HCT116 (cell line): Measurements from ENCODE around the gene HLA-DOA. TPM values are rescaled to one million over a fixed set of nuclear protein-coding genes. Genes with fewer than 3 reads are reported as not detected.

ENCODE experiments used
- ATAC-seq: fragments of 200-7000 bp; cut with Tn5 transposase; 2 replicates; pipeline ENCODE4 v1.9.1; 2020; ENCODE audit warnings: mild to moderate bottlenecking, moderate library complexity
- BruUV-seq: library from RNA; stranded (reverse); fragments of 400-500 nt; replicated peaks from 2 replicates; lab custom pipeline; 2021; lab: Mats Ljungman, UMichigan
- CTCF ChIA-PET: fragments of 300-600 bp; sonication (Branson Sonifier 250); formaldehyde crosslinking; loops from one replicate; lab custom pipeline; 2021; ENCODE audit warnings: antibody characterized with exemption; lab: Charles Lee
- POLR2A ChIA-PET: fragments of 300-600, 350-600 bp; sonication (Branson Sonifier 250); formaldehyde crosslinking; loops from one replicate; lab custom pipeline; 2021; ENCODE audit warnings: antibody characterized with exemption; lab: Charles Lee
- RAD21 ChIA-PET, 2 experiments: fragments of 300-600 bp; sonication (Branson Sonifier 250); formaldehyde crosslinking; loops; one replicate each; lab custom pipeline; 2023; ENCODE audit warnings: low total read pairs in 2 of 2; ENCODE audit not compliant: uncharacterized antibody in 2 of 2, unreplicated experiment in 2 of 2, low non-redundant PET in 1 of 2; lab: Charles Lee
- DNase-seq: peaks from one replicate; pipeline ENCODE4 v3.0.0-alpha.2; 2010; ENCODE audit warnings: low read depth, low spot score
- H2AFZ ChIP-seq: fragments of 200-600 bp; shearing (Covaris generic), sonication (generic); 2 replicates; pipeline ENCODE4 v1.6.1; 2017; ENCODE audit warnings: low read depth, mixed run types, mixed read lengths, antibody characterized with exemption, low read length; ENCODE audit not compliant: poor library complexity, severe bottlenecking
- H3K27ac ChIP-seq: 2 replicates; pipeline ENCODE4 v1.5.1; 2012; ENCODE audit warnings: low read depth, low read length
- H3K27me3 ChIP-seq: fragments of 200-600 bp; sonication (generic); 2 replicates; pipeline ENCODE4 v1.6.1; 2016; ENCODE audit warnings: mixed run types, low read length, mixed read lengths; ENCODE audit not compliant: insufficient read depth
- H3K36me3 ChIP-seq, 2 experiments: fragments of 200-500 bp in 1 of 2; fragments of 200-600 bp in 1 of 2; sonication (Bioruptor generic) in 1 of 2; sonication (generic) in 1 of 2; 2 replicates each; pipeline versions ENCODE4 v1.5.1 to v1.6.1; 2014 to 2016; ENCODE audit warnings: low read length in 2 of 2, inconsistent platforms in 1 of 2, mixed read lengths in 1 of 2, mixed run types in 1 of 2; ENCODE audit not compliant: insufficient read depth in 2 of 2, control insufficient read depth in 1 of 2
- H3K4me1 ChIP-seq, 2 experiments: fragments of 200-600 bp in 1 of 2; sonication (generic) in 1 of 2; 2 replicates each; pipeline versions ENCODE4 v1.5.1 to v1.6.1; 2012 to 2017; ENCODE audit warnings: low read length in 2 of 2, inconsistent platforms in 1 of 2, mild to moderate bottlenecking in 1 of 2, mixed read lengths in 1 of 2, mixed run types in 1 of 2, moderate library complexity in 1 of 2; ENCODE audit not compliant: insufficient read depth in 2 of 2, control insufficient read depth in 1 of 2
- H3K4me2 ChIP-seq: fragments of 200-600 bp; sonication (generic); 2 replicates; pipeline ENCODE4 v1.6.1; 2017; ENCODE audit warnings: mixed run types, low read length, mixed read lengths
- H3K4me3 ChIP-seq, 2 experiments: fragments of 200-600 bp in 1 of 2; sonication (generic) in 1 of 2; replicated peaks in 1 of 2; 2 replicates each; pipeline ENCODE4 v1.5.1; 2011 to 2016; ENCODE audit warnings: low read length in 2 of 2, control low read depth in 1 of 2, low read depth in 1 of 2, mild to moderate bottlenecking in 1 of 2, mixed read lengths in 1 of 2, mixed run types in 1 of 2
- H3K79me2 ChIP-seq: fragments of 200-600 bp; sonication (generic); 2 replicates; pipeline ENCODE4 v1.6.1; 2017; ENCODE audit warnings: mild to moderate bottlenecking, mixed run types, low read length, moderate library complexity, mixed read lengths; ENCODE audit not compliant: insufficient read depth
- H3K9ac ChIP-seq: fragments of 200-600 bp; sonication (generic); 2 replicates; pipeline ENCODE4 v1.6.1; 2016; ENCODE audit warnings: low read length, mixed read lengths
- H3K9me2 ChIP-seq: fragments of 200-600 bp; sonication (generic), shearing (Covaris generic); 2 replicates; pipeline ENCODE4 v1.6.1; 2017; ENCODE audit warnings: mixed run types, mild to moderate bottlenecking, moderate library complexity; ENCODE audit not compliant: insufficient read depth
- H3K9me3 ChIP-seq, 2 experiments: fragments of 200-500 bp in 1 of 2; fragments of 200-600 bp in 1 of 2; sonication (Bioruptor generic) in 1 of 2; sonication (generic) in 1 of 2; 2 replicates each; pipeline ENCODE4 v1.6.1; 2014 to 2017; ENCODE audit warnings: low read length in 2 of 2, mixed read lengths in 2 of 2, inconsistent platforms in 1 of 2, low read depth in 1 of 2, mild to moderate bottlenecking in 1 of 2, mixed run types in 1 of 2, moderate library complexity in 1 of 2; ENCODE audit not compliant: control insufficient read depth in 1 of 2, insufficient read depth in 1 of 2
- H4K20me1 ChIP-seq: fragments of 200-600 bp; sonication (generic), shearing (Covaris generic); 2 replicates; pipeline ENCODE4 v1.6.1; 2017; ENCODE audit warnings: mixed run types, mild to moderate bottlenecking, moderate library complexity; ENCODE audit not compliant: insufficient read depth
- CBX3 ChIP-seq: IDR thresholded peaks from 2 replicates; pipeline ENCODE4 v1.6.1; 2012; ENCODE audit warnings: low read depth
- EGR1 ChIP-seq: IDR thresholded peaks from 2 replicates; pipeline ENCODE4 v1.6.1; 2012; ENCODE audit warnings: low read depth
- EZH2phosphoT487 ChIP-seq: fragments of 200-600 bp; IDR thresholded peaks from 2 replicates; pipeline ENCODE4 v1.6.1; 2018; ENCODE audit warnings: antibody characterized with exemption, borderline replicate concordance
- FOSL1 ChIP-seq: IDR thresholded peaks from 2 replicates; pipeline ENCODE4 v1.6.1; 2012; ENCODE audit warnings: low read depth
- RAD21 ChIP-seq: IDR thresholded peaks from 2 replicates; pipeline ENCODE4 v1.6.1; 2012; ENCODE audit warnings: low read depth, mild to moderate bottlenecking
- SP1 ChIP-seq: IDR thresholded peaks from 2 replicates; pipeline ENCODE4 v1.6.1; 2012; ENCODE audit warnings: low read depth
- TCF7L2 ChIP-seq: IDR thresholded peaks from 2 replicates; pipeline ENCODE4 v1.7.0; 2011; ENCODE audit warnings: borderline replicate concordance, inconsistent platforms; ENCODE audit not compliant: insufficient read depth, insufficient read length; ENCODE audit errors: extremely low read depth
- YY1 ChIP-seq: IDR thresholded peaks from 2 replicates; pipeline ENCODE4 v1.6.1; 2011; ENCODE audit warnings: low read length, low read depth, moderate library complexity, mild to moderate bottlenecking; ENCODE audit not compliant: insufficient replicate concordance; ENCODE audit errors: extremely low read depth
- ZNF274 ChIP-seq: fragments of 200-500 bp; sonication (Bioruptor generic); IDR thresholded peaks from 2 replicates; pipeline ENCODE4 v1.6.1; 2014; ENCODE audit warnings: mild to moderate bottlenecking, low read depth, low read length, inconsistent platforms
- intact Hi-C: fragments of 100-400 bp; cut with micrococcal nuclease; formaldehyde crosslinking; loops from 2 replicates; pipeline ENCODE4 v1.10.0; 2022
- total RNA-seq: library from RNA; stranded (reverse); gene quantifications from one replicate; pipeline ENCODE4 v1.2.1, GENCODE V29; 2021; ENCODE audit not compliant: unreplicated experiment
- TF ChIP-seq, protein P1 (sequence below): IDR thresholded peaks from 2 replicates; pipeline ENCODE4 v1.6.1; 2012; ENCODE audit warnings: low read depth
- TF ChIP-seq, protein P2 (sequence below): IDR thresholded peaks from 2 replicates; pipeline ENCODE4 v1.6.1; 2012

HLA-DOA gene
- total RNA-seq, 1 experiment from 2014 or later, result 0.39 TPM

DNA sequence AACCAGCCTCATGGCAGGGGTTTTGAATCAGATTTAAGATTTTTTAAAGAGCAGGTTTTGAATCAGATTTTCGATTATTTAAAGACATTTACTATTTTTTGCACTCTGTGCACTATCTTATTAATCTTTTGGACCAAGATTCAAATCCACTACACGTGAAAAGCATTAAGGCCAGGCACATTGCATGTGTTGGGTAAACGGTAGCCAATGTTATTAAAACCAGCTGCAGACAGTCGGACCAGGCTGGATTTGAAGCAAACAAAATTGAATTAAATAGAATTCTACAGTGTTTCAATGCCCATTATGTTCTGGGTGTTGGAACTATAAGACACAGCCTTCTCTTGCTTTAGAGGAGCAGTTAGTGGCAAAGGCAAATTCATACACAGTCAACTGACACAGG lies 7.7 kb downstream of the HLA-DOA start:
- Histone ChIP-seq H3K4me2 (no peak overlapping the region), H3K9me3 (no peaks in the 10 kb centered on the region), H3K79me2 (no peaks in the 10 kb centered on the region), H3K4me3 (no peak overlapping the region), H3K27ac (no peak overlapping the region), H4K20me1 (no peaks in the 10 kb centered on the region), H3K9me2 (no peaks in the 10 kb centered on the region), H2AFZ (no peak overlapping the region)
- intact Hi-C loops, result no loop called here
- DNase-seq, result no peak
- CTCF ChIA-PET, result interaction anchor here (1.4 to 2.5 kb wide), 2 partner anchors 18 to 124 kb away, joined by 3 to 8 read pairs; no protein-coding TSS in a partner anchor
- POLR2A ChIA-PET, result no interaction called here
- RAD21 ChIA-PET, result no interaction called here
- TF ChIP-seq SP1 (no peak), EZH2phosphoT487 (no peak), FOSL1 (no peak), EGR1 (no peak), RAD21 (no peak), TCF7L2 (no peak), CBX3 (no peak), YY1 (no peak), ZNF274 (no peak)
- TF ChIP-seq, protein P1, sequence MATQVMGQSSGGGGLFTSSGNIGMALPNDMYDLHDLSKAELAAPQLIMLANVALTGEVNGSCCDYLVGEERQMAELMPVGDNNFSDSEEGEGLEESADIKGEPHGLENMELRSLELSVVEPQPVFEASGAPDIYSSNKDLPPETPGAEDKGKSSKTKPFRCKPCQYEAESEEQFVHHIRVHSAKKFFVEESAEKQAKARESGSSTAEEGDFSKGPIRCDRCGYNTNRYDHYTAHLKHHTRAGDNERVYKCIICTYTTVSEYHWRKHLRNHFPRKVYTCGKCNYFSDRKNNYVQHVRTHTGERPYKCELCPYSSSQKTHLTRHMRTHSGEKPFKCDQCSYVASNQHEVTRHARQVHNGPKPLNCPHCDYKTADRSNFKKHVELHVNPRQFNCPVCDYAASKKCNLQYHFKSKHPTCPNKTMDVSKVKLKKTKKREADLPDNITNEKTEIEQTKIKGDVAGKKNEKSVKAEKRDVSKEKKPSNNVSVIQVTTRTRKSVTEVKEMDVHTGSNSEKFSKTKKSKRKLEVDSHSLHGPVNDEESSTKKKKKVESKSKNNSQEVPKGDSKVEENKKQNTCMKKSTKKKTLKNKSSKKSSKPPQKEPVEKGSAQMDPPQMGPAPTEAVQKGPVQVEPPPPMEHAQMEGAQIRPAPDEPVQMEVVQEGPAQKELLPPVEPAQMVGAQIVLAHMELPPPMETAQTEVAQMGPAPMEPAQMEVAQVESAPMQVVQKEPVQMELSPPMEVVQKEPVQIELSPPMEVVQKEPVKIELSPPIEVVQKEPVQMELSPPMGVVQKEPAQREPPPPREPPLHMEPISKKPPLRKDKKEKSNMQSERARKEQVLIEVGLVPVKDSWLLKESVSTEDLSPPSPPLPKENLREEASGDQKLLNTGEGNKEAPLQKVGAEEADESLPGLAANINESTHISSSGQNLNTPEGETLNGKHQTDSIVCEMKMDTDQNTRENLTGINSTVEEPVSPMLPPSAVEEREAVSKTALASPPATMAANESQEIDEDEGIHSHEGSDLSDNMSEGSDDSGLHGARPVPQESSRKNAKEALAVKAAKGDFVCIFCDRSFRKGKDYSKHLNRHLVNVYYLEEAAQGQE, result no peak
- TF ChIP-seq, protein P2, sequence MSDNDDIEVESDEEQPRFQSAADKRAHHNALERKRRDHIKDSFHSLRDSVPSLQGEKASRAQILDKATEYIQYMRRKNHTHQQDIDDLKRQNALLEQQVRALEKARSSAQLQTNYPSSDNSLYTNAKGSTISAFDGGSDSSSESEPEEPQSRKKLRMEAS, result no peak
- TF ChIP-seq, all 23 proteins: peak for 0
- BruUV-seq, result no TSS peak
- no peaks in the 10 kb centered on the region for H3K27me3 ChIP-seq
- no peak overlapping the region for H3K9ac ChIP-seq
- H3K4me1 ChIP-seq, result 0 out of 4 replicates have a peak, but pooled peaks cover 0 to 5% of the 10 kb centered on the region in 2 experiments
- no peaks in the 10 kb centered on the region for H3K36me3 ChIP-seq
- ATAC-seq, result no peak
